Measurements from ENCODE around the gene NPFF. TPM values are rescaled to one million over a fixed set of nuclear protein-coding genes. Genes with fewer than 3 reads are reported as not detected.

Gene NPFF
- total and polyA plus RNA-seq, 2 donors (not counting 3 experiments of a cell fraction or from before 2014, with no cell fraction given) = not detected

- H3K4me1 ChIP-seq (ENCODE audit: control insufficient read depth, extremely low read depth, insufficient read depth, low read length) = peaks cover 3% of the 10 kb centered on the region
- intact Hi-C loops (cut with micrococcal nuclease) = no loop called here
- no peak overlapping the region for H3K4me3 ChIP-seq (replicated peaks in 1 of 3; ENCODE audit: insufficient read depth in 1 of 3, low read depth in 1 of 3, low read length in 3 of 3)
- no peak overlapping the region for H3K4me2 ChIP-seq (ENCODE audit: insufficient read depth, low read length)
- no peak for DNase-seq (ENCODE audit: low read depth, low spot score)
- H3K36me3 ChIP-seq (ENCODE audit: control insufficient read depth in 2 of 2, extremely low read depth in 1 of 2, insufficient read depth in 2 of 2, low read length in 2 of 2) = peaks cover 14 to 42% of the 10 kb centered on the region in 2 experiments
- H2AFZ ChIP-seq (ENCODE audit: low read depth, low read length) = no peak overlapping the region
- H3K9me1 ChIP-seq (replicated peaks; ENCODE audit: control insufficient read depth, extremely low read depth, insufficient read depth, low read length) = no peaks in the 10 kb centered on the region
- H3K9me3 ChIP-seq (replicated peaks; ENCODE audit: control insufficient read depth, insufficient read depth, low read length) = no peaks in the 10 kb centered on the region
- H3K9ac ChIP-seq (replicated peaks; ENCODE audit: extremely low read depth, insufficient read depth, low read length) = no peak overlapping the region
- no peak for FAIRE-seq
- H3K79me2 ChIP-seq (ENCODE audit: control insufficient read depth, insufficient read depth, low read length) = no peaks in the 10 kb centered on the region
- no peak for TF ChIP-seq GATA2 (IDR thresholded peaks at IDR 0.05; ENCODE audit: insufficient read depth, insufficient read length, low read depth, low read length)
- TF ChIP-seq POLR2A (IDR thresholded peaks at IDR 0.05; ENCODE audit: low read depth, low read length) = no peak
- no peak for TF ChIP-seq FOS (IDR thresholded peaks at IDR 0.05; ENCODE audit: borderline replicate concordance, insufficient read depth, low read length)
- TF ChIP-seq EZH2 (IDR thresholded peaks at IDR 0.05; ENCODE audit: borderline replicate concordance, low read depth, low read length, severe bottlenecking) = no peak
- no peak for TF ChIP-seq POLR2AphosphoS5 (IDR thresholded peaks at IDR 0.05; ENCODE audit: insufficient read depth, low read depth, low read length)
- TF ChIP-seq JUN (IDR thresholded peaks at IDR 0.05; ENCODE audit: borderline replicate concordance, insufficient read depth, insufficient read length, low read depth) = no peak
- TF ChIP-seq, protein P1, sequence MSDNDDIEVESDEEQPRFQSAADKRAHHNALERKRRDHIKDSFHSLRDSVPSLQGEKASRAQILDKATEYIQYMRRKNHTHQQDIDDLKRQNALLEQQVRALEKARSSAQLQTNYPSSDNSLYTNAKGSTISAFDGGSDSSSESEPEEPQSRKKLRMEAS (IDR thresholded peaks at IDR 0.05; ENCODE audit: insufficient read depth, insufficient read length) = no peak
- TF ChIP-seq MYC (IDR thresholded peaks at IDR 0.05; ENCODE audit: low read depth, low read length) = no peak
- no peak for TF ChIP-seq CTCF (IDR thresholded peaks at IDR 0.05; ENCODE audit: extremely low read depth in 1 of 2, insufficient read depth in 1 of 2, low read depth in 1 of 2, low read length in 2 of 2)
- no peaks in the 10 kb centered on the region for H3K27me3 ChIP-seq (ENCODE audit: control insufficient read depth in 2 of 2, insufficient read depth in 2 of 2, low read length in 2 of 2)
- no TSS peak for BruUV-seq (replicated peaks)
- no peaks in the 10 kb centered on the region for H4K20me1 ChIP-seq (replicated peaks; ENCODE audit: control insufficient read depth, extremely low read depth, insufficient read depth, low read length)
- no peak overlapping the region for H3K27ac ChIP-seq (ENCODE audit: insufficient read depth, low read depth, low read length)
- dilution Hi-C loops (cut with MboI; ENCODE audit: extremely low pct_ligation_motif_present, low sequenced_read_pairs) = no loop called here
- POLR2A ChIA-PET = no interaction called here
- CTCF ChIA-PET = interaction anchor here (2.0 to 3.9 kb wide), 3 partner anchors 33 to 186 kb away, joined by 10 to 48 read pairs (median 20); no protein-coding TSS in a partner anchor
These were observed 3.0 kb upstream of the NPFF start for GRCh38 chr12:53510181-53510812.

Measured in endothelial cell of umbilical vein (primary cell).